Stimulated activated CD4-positive, alpha-beta T cell treated with anti-CD3 and anti-CD28 coated beads, Interleukin-4, amount 100 ng/mL, for 1 hour (primary cell): Measurements from ENCODE around the gene CAMTA1.
"Not testable (repeated sequence)": the region's sequence is repeated elsewhere in the genome, so short reads cannot be mapped to it uniquely, and the experiment has no call there.

Experiments
- DNase-seq: peaks from one replicate; pipeline ENCODE4 v3.0.0-alpha.2; 2020

The CAMTA1 gene

GRCh38 chr1:7592120-7592798 lies 807.0 kb downstream of the CAMTA1 start:
- no peak for DNase-seq

DNA sequence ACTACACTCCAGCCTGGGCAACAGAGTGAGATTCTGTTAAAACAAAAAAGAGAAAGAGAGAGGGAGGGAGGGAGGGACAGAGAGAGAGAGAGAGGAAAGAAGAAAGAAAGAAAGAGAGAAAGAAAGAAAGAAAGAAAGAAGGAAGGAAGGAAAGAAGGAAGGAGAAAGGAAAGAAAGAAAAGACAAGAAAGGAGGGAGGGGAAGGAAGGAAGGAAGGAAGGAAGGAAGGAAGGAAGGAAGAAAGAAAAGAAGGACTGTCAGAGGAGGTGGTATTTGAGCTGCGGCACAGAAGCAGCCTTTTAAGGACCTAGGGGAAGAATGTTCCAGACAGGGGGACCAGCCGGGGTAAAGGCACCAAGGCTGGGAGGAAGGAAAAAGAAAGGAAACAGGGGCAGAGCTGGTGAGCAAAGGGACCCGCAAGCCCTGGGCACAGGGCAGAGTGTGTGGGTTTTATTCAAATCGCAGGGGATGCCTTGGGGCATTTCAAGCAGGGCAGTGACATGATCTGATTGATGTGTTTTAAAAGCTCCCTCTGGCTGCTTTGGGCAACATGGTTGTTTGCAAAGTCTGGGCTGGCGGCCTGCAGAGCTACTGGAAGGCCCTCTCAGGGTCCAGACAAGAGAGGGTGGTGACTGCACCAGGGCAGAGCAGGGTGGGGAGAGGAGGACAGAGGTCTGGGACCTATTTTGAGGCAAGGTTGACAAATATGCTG lies 808.9 kb downstream of the CAMTA1 start:
- no peak for DNase-seq

DNA sequence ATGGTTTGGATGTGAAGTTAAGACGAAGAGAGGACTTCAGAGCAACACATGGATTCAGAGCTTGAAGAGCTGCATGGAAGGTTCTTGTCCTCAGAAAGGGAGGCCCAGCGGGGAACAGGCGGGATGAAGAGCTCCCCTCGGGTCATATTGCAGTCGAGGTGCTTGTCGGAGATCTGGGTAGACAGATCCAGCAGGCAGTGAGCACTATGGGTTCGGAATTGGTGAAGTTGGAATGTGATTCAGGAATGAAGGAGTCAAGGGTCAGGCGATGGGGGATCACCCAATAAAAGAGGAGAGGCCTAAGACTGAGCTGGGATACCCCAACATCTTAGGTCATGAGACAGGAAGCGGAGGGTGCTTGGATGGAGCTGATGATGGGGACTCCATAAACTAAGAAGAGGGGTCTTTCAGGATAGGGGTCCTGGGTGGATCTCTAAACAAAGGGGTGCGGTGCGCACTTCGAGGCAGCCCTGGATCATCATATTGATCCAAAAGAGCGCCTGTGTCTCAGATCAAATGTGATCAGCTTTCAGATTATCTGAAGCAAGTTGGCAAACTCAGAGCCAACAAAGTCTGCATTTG lies 809.6 kb downstream of the CAMTA1 start:
- no peak for DNase-seq

DNA sequence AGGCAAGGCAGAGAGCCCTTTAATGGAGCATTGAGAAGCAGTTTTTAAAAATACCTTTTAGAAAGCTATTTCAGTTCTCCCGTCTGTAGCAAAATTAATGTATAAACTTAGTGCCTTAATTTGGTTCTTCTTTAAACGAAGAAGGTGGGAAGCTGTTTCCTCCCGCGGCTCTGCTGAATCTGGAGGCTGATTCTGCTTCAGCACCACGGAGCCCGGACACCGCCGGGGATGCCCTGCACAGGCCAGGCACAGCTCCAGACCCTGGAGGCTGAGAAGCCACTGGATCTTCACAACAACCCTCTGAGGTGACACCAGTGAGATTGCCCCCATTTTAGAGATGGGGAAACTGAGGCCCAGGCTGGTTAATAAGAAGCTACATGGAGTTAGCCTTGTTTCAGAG lies 810.1 kb downstream of the CAMTA1 start:
- no peak for DNase-seq

DNA sequence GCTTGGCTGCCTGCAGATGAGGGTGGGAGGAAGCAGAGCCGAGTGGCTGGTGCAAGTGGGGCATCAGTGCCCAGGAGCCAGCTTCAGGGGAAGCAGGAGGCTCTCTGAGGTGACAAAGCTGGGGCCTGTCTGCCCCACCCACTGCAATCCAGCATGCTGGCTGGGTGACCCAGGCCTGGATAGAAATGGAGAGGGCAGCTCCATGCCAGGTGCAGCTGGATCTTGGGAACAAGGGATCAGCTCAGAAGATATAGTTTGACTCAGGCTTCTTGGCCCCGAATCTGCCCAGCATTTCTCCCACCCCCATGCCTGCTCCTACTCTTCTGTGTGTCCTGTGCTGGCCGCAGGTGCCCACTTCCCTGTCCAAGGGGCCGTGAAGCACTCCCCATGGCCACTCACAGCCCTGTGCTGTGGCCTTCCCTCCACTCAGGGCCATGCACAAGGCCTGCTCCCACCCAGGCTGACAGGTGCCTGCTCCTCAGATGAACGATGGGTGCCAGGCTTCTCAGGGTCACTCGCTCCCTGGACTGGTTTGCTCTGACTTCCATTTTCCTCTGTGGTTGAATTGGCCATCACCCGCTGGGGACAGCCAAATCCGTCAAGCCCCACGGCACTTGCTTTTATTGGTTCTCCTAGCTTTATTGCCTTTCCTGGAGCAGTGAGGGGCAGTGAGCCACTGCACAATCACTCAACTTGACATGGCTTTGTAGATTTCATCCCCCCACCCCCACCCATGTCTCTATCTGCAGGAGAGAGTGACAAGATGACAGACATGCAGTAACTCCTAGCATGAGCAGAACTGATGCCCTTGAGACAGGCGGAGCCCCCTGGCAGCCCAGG lies 811.1 kb downstream of the CAMTA1 start:
- no peak for DNase-seq

GRCh38 chr1:7598058-7598457 lies 812.8 kb downstream of the CAMTA1 start:
- not testable (repeated sequence) for DNase-seq

GRCh38 chr1:7604906-7605305 lies 819.7 kb downstream of the CAMTA1 start:
- not testable (repeated sequence) for DNase-seq

DNA sequence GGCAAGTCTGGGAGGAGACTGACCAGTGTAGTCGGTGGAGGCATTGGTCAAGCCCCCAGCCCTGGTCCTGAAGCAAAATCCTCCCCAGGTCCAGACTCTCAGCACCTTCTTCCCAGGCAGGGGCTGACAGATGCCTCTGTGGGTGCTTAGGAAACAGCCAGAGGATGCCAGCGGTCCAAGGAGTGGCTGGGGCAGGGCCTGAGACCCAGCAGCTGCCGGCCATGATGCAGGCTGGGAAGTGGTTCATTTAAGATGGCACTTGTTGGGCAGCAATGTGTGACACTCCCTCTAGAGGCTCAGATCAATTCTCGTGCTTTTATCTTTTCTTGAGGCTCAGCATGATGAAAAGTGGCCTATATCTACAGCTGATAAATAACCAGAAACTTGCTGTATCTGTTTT lies 820.8 kb downstream of the CAMTA1 start:
- DNase-seq, result no peak

GRCh38 chr1:7607097-7607496 lies 821.8 kb downstream of the CAMTA1 start:
- no peak for DNase-seq

DNA sequence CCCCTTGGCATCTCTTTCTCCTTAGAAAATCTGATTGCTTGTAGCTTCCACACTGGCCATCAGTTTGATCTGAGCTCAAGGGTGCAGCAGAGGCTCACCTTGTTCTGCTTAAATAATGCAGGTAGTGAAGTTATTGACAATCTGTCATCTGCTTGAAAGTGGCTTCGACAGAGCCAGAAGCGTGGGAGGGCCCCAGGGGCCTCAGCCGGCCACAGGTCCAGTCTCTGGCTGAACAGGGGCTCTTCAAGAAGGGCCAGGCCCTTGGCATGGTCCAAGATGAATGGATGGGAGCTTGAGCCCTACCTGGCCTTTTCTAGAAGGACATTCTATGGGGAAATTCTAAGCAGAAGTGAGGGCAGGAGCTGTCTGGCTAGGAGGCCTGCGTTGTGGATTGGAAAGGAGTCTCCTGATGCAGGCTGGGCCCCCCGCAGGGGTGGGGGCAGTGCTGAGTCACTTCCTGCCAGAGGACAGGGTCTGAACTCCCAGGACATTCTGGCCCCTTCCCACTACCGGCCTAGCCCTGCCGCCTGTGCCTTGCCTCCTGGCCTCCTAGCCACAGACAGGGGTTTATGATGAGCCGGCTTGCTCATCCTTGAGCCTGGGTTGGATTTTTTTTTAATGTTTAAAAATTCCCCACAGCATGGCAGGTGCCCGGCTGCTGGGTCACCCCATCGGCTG lies 823.5 kb downstream of the CAMTA1 start:
- no peak for DNase-seq

GRCh38 chr1:7609311-7609994 lies 824.2 kb downstream of the CAMTA1 start:
- no peak for DNase-seq

- DNase-seq, result no peak
Observed at GRCh38 chr1:7610106-7610731, 825.0 kb downstream of the CAMTA1 start.

- no peak for DNase-seq
Observed at GRCh38 chr1:7610936-7611335, 825.7 kb downstream of the CAMTA1 start.

- no peak for DNase-seq
Observed at GRCh38 chr1:7611421-7612010, 826.3 kb downstream of the CAMTA1 start.

DNA sequence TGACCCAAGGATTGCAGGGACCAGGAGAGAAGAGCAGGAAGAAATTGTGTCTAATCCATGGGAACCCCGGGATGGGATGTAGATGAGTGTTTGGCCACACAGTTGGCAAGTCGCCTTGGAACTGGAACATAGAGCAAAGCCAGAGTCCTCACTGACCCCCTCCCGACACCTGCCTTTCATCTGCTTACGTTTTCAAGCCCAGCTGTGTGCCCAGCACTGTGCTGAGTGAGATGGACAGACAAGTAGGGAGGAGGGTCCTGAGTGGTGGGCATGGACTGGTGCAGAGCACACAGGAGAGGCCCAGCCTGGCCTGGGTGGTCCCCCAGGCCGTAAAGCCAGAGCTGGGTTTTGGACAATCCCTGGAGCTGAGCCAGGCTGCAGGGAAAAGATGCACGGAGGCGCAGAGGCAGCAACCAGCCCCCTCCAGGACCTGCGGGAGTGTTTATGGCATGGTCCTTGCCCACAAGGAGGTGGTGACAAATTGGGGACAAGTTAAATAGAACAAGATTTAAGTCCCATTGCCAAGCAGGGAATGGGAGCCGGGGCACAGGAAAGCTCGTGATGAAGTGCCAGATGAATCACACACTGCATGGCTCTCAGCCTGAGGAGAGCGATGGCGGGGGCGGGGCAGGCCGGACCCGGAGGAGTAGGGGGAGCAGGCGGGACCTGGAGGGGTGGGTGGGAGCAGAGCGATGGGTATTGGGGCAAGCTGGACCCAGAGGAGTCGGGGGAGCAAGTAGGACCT lies 828.0 kb downstream of the CAMTA1 start:
- DNase-seq, result no peak

- DNase-seq, result no peak
Observed at GRCh38 chr1:7613851-7614205, 828.6 kb downstream of the CAMTA1 start.

GRCh38 chr1:7614576-7615074 lies 829.4 kb downstream of the CAMTA1 start:
- DNase-seq, result no peak

DNA sequence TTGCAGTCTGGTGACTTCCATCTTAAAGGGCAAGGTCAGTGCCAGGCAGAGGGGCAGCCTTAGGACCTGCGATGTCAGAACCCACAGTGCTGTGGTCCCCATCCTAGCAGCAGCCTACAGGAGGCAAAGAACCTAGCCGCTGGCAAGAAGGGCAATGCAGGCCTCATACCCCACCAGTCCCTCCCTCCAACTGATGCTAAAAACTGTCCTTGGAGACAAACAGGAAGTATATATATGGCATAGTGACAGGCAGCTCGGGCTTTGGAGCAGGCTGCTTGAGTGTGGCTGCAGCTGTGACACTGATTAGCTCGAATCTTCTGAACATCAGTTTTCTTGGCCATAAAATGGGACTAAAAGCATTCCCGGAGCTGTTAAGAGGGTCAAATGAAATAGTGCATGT lies 829.9 kb downstream of the CAMTA1 start:
- no peak for DNase-seq

GRCh38 chr1:7616076-7616832 lies 831.0 kb downstream of the CAMTA1 start:
- DNase-seq, result peak; percentile 13

DNA sequence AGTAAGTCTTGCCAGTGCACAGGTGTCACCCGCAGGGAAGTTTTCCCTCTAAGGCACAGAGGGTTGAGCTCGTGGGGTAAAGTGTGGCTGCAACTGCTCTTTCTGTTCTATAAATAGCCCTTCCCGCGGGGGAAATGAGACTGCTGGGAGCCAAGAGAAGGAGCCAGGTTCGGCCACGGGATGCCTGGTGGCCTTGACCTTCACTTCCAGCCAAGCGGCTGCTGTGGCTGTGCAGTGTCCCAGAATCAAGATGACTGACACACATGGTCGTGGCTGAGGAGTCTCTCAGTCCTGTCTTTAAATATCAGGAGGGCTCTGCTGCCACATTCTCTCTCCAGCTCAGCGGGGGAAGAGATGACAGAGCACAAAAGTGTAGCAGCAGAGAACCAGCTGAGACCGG lies 831.7 kb downstream of the CAMTA1 start:
- DNase-seq, result no peak
